Measurements from ENCODE around the gene PABPC1L.
"Not testable (repeated sequence)": the region's sequence is repeated elsewhere in the genome, so short reads cannot be mapped to it uniquely, and the experiment has no call there.

DNA sequence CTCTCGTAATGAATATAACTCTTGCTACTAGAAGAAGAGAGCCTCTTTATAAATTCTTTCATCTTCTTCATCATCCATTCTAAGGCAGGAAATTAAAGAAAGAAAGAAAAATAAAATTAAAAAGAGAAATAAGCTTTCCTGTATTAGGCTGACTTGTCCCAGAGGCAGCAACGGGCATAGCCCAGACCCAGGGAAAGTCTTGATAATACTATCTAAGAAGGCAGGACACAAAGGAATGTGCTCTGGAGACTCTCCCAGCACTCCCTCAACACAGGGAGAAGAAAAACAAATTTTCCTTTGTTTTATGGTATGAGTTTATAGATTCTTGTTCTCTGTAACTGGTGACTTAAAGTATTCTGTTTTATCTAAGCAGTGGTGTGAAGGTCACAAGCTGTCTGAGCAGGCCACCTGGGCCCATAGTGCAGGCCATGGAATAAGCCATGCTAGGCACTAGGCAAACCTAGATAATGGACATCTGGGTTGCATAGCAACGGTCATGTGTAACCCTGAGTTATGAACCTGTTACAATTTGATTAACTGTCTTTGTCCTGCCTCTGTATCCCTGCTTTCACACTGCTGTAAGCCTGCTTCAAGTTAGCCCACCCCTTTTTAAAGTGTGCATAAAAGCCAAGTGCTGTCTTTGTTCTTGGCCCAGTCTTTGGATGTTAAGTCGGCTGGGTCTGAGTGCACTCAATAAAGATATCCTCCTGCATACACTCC is 46.3 kb upstream of the PABPC1L start:
- TF ChIP-seq, protein P1, sequence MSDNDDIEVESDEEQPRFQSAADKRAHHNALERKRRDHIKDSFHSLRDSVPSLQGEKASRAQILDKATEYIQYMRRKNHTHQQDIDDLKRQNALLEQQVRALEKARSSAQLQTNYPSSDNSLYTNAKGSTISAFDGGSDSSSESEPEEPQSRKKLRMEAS (IDR thresholded peaks at IDR 0.05; ENCODE audit: low read depth, low read length): not testable (repeated sequence)
- TF ChIP-seq, protein P2, sequence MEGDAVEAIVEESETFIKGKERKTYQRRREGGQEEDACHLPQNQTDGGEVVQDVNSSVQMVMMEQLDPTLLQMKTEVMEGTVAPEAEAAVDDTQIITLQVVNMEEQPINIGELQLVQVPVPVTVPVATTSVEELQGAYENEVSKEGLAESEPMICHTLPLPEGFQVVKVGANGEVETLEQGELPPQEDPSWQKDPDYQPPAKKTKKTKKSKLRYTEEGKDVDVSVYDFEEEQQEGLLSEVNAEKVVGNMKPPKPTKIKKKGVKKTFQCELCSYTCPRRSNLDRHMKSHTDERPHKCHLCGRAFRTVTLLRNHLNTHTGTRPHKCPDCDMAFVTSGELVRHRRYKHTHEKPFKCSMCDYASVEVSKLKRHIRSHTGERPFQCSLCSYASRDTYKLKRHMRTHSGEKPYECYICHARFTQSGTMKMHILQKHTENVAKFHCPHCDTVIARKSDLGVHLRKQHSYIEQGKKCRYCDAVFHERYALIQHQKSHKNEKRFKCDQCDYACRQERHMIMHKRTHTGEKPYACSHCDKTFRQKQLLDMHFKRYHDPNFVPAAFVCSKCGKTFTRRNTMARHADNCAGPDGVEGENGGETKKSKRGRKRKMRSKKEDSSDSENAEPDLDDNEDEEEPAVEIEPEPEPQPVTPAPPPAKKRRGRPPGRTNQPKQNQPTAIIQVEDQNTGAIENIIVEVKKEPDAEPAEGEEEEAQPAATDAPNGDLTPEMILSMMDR (IDR thresholded peaks at IDR 0.05; ENCODE audit: low read depth, low read length): not testable (repeated sequence)

All from NB4 (cell line).